Cardiac muscle cell (in vitro differentiated cells and primary cell): ENCODE measurements around the gene RNF169. TPM values are rescaled to one million over a fixed set of nuclear protein-coding genes. Genes with fewer than 3 reads are reported as not detected.
"Not testable (repeated sequence)": the region's sequence is repeated elsewhere in the genome, so short reads cannot be mapped to it uniquely, and the experiment has no call there.

Experiments used
- DNase-seq, 2 donors: peaks; one replicate each; pipeline versions ENCODE4 v3.0.0 to v3.0.0-alpha.2; 2010 to 2017; ENCODE audit warnings: low read depth in 1 of 2, low spot score in 1 of 2
- H3K27ac ChIP-seq: fragments of 200-600 bp; sonication (generic); 2 replicates; pipeline ENCODE4 v1.5.1; 2016
- H3K27me3 ChIP-seq: fragments of 200-600 bp; sonication (generic); 2 replicates; pipeline ENCODE4 v1.6.0; 2016; ENCODE audit warnings: control low read depth
- H3K36me3 ChIP-seq: fragments of 200-600 bp; sonication (generic); 2 replicates; pipeline ENCODE4 v1.5.1; 2016; ENCODE audit warnings: control low read depth
- H3K4me1 ChIP-seq: fragments of 200-600 bp; sonication (generic); 2 replicates; pipeline ENCODE4 v1.8.1; 2017; ENCODE audit warnings: low read depth, mild to moderate bottlenecking, mixed run types
- H3K4me3 ChIP-seq: fragments of 200-600 bp; sonication (generic); 2 replicates; pipeline ENCODE4 v1.5.1; 2016; ENCODE audit warnings: mild to moderate bottlenecking
- H3K9me3 ChIP-seq: fragments of 200-600 bp; sonication (generic); 2 replicates; pipeline ENCODE4 v1.5.1; 2017; ENCODE audit warnings: low read depth, mild to moderate bottlenecking, control low read depth
- polyA plus RNA-seq: library from polyadenylated mRNA; unstranded; fragments of >200 nt; fragmentation: Nextera tagmentation; extraction: Ambion mirVana; gene quantifications from 2 replicates; pipeline ENCODE4 v1.2.1, GENCODE V29; 2016
- total RNA-seq: library from RNA; depleted of rRNA; stranded (reverse); fragments of >200 nt; gene quantifications from 2 replicates; pipeline ENCODE4 v1.2.3, GENCODE V29; 2016
- TF ChIP-seq, protein P1 (sequence below): IDR thresholded peaks from 2 replicates; pipeline ENCODE4 v1.5.1; 2012; ENCODE audit warnings: low read depth, mild to moderate bottlenecking, low read length

The RNF169 gene
- total and polyA plus RNA-seq, 2 experiments from 2014 or later, result 3.3 to 15.3 TPM

DNA sequence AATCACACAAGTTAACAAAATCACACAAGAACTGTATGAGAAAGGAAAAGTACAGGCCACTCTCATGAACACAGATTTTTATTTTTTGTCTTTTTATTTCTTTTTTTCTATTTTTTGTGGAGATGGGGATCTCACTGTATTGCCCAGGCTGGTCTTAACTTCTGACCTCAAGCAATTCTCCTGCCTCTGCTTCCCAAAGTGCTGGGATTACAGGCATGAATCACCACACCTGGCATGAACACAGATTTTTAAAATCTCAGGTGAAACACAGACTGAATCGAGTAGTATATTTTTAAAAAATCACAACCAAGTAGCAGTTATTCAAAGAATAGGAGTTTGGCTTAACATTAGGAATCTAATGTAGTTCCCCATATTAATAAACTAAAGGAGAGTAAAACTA, 18.3 kb downstream of the RNF169 start:
- TF ChIP-seq, protein P1, sequence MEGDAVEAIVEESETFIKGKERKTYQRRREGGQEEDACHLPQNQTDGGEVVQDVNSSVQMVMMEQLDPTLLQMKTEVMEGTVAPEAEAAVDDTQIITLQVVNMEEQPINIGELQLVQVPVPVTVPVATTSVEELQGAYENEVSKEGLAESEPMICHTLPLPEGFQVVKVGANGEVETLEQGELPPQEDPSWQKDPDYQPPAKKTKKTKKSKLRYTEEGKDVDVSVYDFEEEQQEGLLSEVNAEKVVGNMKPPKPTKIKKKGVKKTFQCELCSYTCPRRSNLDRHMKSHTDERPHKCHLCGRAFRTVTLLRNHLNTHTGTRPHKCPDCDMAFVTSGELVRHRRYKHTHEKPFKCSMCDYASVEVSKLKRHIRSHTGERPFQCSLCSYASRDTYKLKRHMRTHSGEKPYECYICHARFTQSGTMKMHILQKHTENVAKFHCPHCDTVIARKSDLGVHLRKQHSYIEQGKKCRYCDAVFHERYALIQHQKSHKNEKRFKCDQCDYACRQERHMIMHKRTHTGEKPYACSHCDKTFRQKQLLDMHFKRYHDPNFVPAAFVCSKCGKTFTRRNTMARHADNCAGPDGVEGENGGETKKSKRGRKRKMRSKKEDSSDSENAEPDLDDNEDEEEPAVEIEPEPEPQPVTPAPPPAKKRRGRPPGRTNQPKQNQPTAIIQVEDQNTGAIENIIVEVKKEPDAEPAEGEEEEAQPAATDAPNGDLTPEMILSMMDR, result no peak
- no peaks in the 10 kb centered on the region for H3K9me3 ChIP-seq
- DNase-seq, result no peak
- H3K4me3 ChIP-seq, result no peak overlapping the region
- H3K4me1 ChIP-seq, result no peaks in the 10 kb centered on the region
- H3K27ac ChIP-seq, result no peak overlapping the region
- H3K27me3 ChIP-seq, result no peaks in the 10 kb centered on the region
- H3K36me3 ChIP-seq, result no peaks in the 10 kb centered on the region

DNA sequence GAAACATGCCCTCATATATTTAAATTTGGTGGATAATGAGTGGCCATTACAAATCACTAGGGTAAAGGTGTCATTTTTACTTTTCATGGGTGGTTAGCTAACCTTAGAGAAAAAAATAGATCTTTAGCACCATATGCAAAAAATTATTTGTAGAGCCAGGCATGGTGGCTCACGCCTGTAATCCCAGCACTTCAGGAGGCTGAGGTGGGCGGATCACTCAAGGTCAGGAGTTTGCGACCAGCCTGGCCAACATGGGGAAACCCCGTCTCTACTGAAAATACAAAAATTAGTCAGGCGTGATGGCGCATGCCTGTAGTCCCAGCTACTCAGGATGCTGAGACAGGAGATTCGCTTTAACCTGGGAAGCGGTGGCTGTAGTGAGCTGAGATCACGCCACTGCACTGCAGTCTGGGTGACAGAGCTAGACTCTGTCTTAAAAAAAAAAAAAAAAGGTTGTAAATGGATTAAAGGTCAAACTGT, 19.6 kb downstream of the RNF169 start:
- H3K27ac ChIP-seq, H3K36me3 ChIP-seq, DNase-seq, H3K4me3 ChIP-seq, H3K9me3 ChIP-seq, H3K27me3 ChIP-seq, H3K4me1 ChIP-seq: not testable (repeated sequence)

DNA sequence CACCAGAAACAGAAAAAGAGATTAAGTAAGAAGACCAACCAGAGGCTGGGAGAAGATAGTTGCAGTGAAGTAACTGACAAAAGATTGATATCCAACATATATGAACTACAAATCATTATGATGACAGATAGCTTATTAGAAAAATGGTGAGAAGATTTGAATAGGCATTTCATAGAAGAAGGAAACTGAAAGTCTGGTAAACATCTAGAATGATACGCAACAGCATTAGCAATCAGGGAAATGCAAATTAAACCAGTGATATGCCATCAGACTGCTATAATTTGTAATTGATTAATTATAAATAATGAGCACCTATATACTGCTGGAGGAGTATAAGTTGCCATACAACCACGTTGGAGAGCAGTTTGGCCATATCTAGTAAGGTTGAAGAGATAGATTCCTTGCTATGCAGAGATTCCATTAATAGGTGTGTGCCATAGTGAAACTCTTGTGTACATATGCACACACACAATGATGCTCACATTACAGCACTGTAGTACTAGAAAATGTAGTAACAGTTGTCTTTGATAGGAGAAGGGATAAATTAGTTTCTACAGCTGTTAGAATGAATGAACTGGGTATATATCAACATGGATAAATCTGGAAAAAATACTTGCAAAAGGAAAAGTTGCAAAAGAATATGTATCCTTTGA, 20.5 kb downstream of the RNF169 start:
- Histone ChIP-seq H3K9me3 (no peaks in the 10 kb centered on the region), H3K4me3 (no peak overlapping the region), H3K36me3 (no peaks in the 10 kb centered on the region), H3K4me1 (no peaks in the 10 kb centered on the region), H3K27ac (no peak overlapping the region), H3K27me3 (no peaks in the 10 kb centered on the region)
- DNase-seq, result no peak
- TF ChIP-seq, protein P1, result no peak

DNA sequence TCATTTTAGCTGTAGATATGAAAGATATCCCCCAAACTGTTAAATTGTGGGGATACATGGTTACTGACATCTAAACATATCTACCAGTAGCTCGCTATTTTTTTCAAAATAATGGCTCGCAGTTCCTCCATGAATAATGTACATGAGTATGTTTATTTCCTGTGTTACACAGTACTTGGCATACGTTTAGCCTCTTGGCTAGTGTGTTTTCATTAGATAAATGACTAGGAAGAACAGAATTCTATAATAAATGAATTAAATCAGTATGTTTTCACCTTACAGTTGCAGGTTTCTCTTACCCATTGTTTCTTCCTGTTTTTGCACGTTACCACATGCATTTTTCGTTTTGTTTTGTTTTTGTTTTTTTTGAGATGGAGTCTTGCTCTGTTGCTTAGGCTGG, 21.8 kb downstream of the RNF169 start:
- no peak overlapping the region for H3K27ac ChIP-seq
- no peaks in the 10 kb centered on the region for H3K36me3 ChIP-seq
- DNase-seq, result peak in 1 of 2 donors; percentile 55
- H3K9me3 ChIP-seq, result no peaks in the 10 kb centered on the region
- TF ChIP-seq, protein P1, result no peak
- no peaks in the 10 kb centered on the region for H3K4me1 ChIP-seq
- H3K27me3 ChIP-seq, result no peaks in the 10 kb centered on the region
- no peak overlapping the region for H3K4me3 ChIP-seq

DNA sequence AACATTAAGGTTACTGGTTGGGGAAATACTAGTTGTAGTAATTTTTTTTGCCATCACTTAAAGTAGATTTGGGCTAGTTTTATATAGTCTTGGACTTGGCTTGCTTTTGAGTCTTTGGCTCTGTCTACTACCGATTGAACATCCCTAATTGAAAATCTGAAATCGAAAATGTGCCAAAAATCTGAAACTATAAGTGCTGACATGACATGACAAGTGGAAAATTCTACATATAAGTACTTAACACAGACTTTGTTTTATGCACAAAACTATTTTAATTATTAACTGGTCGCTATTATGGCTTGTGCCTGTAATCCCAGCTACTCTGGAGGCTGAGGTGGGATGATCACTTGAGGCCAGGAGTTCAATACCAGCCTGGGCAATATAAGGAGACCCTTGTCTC, 22.5 kb downstream of the RNF169 start:
- Histone ChIP-seq H3K27ac (no peak overlapping the region), H3K27me3 (no peaks in the 10 kb centered on the region), H3K36me3 (no peaks in the 10 kb centered on the region), H3K4me3 (no peak overlapping the region), H3K9me3 (no peaks in the 10 kb centered on the region), H3K4me1 (no peaks in the 10 kb centered on the region)
- DNase-seq, result no peak
- TF ChIP-seq, protein P1, result no peak

DNA sequence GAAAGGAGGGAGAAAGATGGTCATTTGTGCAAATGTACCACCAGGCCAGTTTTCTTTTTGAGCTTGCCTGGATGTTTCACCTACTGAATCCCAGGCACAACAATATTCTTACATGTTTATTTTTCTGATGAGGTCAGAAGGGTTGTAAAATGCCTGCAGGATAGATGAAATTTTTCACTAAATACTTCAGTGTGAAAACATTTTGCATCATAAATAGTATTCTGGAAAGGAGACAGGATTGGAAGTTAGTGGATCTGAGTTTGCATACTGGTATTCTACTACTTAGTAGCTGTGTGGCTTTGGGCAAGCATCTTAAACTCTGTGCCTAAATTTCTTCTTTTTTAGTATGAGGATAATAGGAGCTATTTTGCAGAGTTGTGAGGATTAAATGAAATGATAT, 24.8 kb downstream of the RNF169 start:
- Histone ChIP-seq H3K9me3 (no peaks in the 10 kb centered on the region), H3K4me1 (no peaks in the 10 kb centered on the region), H3K4me3 (no peak overlapping the region), H3K27ac (no peak overlapping the region), H3K36me3 (no peaks in the 10 kb centered on the region), H3K27me3 (no peaks in the 10 kb centered on the region)
- TF ChIP-seq, protein P1, result no peak
- no peak for DNase-seq
